IPS-20b (cell line): ENCODE data around the gene PROM2.
"Not testable (repeated sequence)": the region's sequence is repeated elsewhere in the genome, so short reads cannot be mapped to it uniquely, and the experiment has no call there.

Experiments used
- H3K27ac ChIP-seq: one replicate; pipeline ENCODE4 v1.5.1; 2013; ENCODE audit warnings: low read length
- H3K27me3 ChIP-seq: 2 replicates; pipeline ENCODE4 v1.6.1; 2013; ENCODE audit warnings: mild to moderate bottlenecking, low read length, inconsistent platforms; ENCODE audit not compliant: insufficient read depth
- H3K36me3 ChIP-seq: 2 replicates; pipeline ENCODE4 v1.6.1; 2013; ENCODE audit warnings: low read depth, mild to moderate bottlenecking, inconsistent platforms, low read length, moderate library complexity; ENCODE audit not compliant: insufficient read depth
- H3K4me1 ChIP-seq: 2 replicates; pipeline ENCODE4 v1.6.1; 2013; ENCODE audit warnings: mild to moderate bottlenecking, control low read depth, inconsistent platforms, low read length, moderate library complexity; ENCODE audit not compliant: insufficient read depth
- H3K4me3 ChIP-seq: 2 replicates; pipeline ENCODE4 v1.5.1; 2013; ENCODE audit warnings: mild to moderate bottlenecking, low read length, inconsistent platforms
- H3K9ac ChIP-seq: 2 replicates; pipeline ENCODE4 v1.6.1; 2013; ENCODE audit warnings: low read depth, mild to moderate bottlenecking, inconsistent platforms, low read length, moderate library complexity
- H3K9me3 ChIP-seq: 2 replicates; pipeline ENCODE4 v1.6.1; 2013; ENCODE audit warnings: mild to moderate bottlenecking, low read depth, low read length, inconsistent platforms; ENCODE audit not compliant: insufficient read depth

The PROM2 gene

GRCh38 chr2:95274291-95275150, at the start of gene PROM2:
PROM2 (plus strand) TSS chr2:95274449; CDS start chr2:95274586, 137 bp downstream.
- Histone ChIP-seq H3K4me3 (no peak within 1 kb of the TSS), H3K36me3 (no peaks in the 10 kb centered on the region), H3K4me1 (no peaks in the 10 kb centered on the region), H3K27ac (no peak within 1 kb of the TSS), H3K9ac (peak within 1 kb of the TSS; percentile 32; the same call in 1 of the 2 replicates), H3K27me3 (no peaks in the 10 kb centered on the region), H3K9me3 (no peaks in the 10 kb centered on the region)

- Histone ChIP-seq H3K9ac (no peak overlapping the region), H3K9me3 (peaks cover 32% of the 10 kb centered on the region), H3K4me1 (no peaks in the 10 kb centered on the region)
These were observed 48.6 kb upstream of the PROM2 start for GRCh38 chr2:95225658-95226057.

GRCh38 chr2:95231723-95232122, 42.5 kb upstream of the PROM2 start:
- Histone ChIP-seq H3K9ac (no peak overlapping the region), H3K4me3 (no peak overlapping the region), H3K4me1 (no peaks in the 10 kb centered on the region), H3K27ac (no peak overlapping the region), H3K36me3 (no peaks in the 10 kb centered on the region), H3K27me3 (no peaks in the 10 kb centered on the region), H3K9me3 (peaks cover 12% of the 10 kb centered on the region; the same call in 1 of the 2 replicates)

More at GRCh38 chr2:95225658-95226057, 48.6 kb upstream of the PROM2 start:
- Histone ChIP-seq H3K27ac (no peak overlapping the region), H3K36me3 (peaks cover 6% of the 10 kb centered on the region), H3K4me3 (no peak overlapping the region), H3K27me3 (no peaks in the 10 kb centered on the region)

- Histone ChIP-seq H3K4me3 (no peak overlapping the region), H3K27ac (no peak overlapping the region), H3K9ac (no peak overlapping the region), H3K36me3 (no peaks in the 10 kb centered on the region), H3K9me3 (peaks cover 12% of the 10 kb centered on the region; the same call in 1 of the 2 replicates), H3K4me1 (no peaks in the 10 kb centered on the region), H3K27me3 (no peaks in the 10 kb centered on the region)
These were observed 42.0 kb upstream of the PROM2 start for GRCh38 chr2:95232232-95232631.

GRCh38 chr2:95234286-95234785, 39.9 kb upstream of the PROM2 start:
- H3K27ac ChIP-seq: no peak overlapping the region
- H3K4me3 ChIP-seq: no peak overlapping the region
- H3K9ac ChIP-seq: no peak overlapping the region
- H3K4me1 ChIP-seq: no peaks in the 10 kb centered on the region
- H3K9me3 ChIP-seq: peaks cover 12% of the 10 kb centered on the region; the same call in 1 of the 2 replicates
- H3K36me3 ChIP-seq: no peaks in the 10 kb centered on the region
- H3K27me3 ChIP-seq: no peaks in the 10 kb centered on the region

GRCh38 chr2:95234816-95235215, 39.4 kb upstream of the PROM2 start:
- H3K9me3 ChIP-seq: peaks cover 14% of the 10 kb centered on the region; the same call in 1 of the 2 replicates
- no peaks in the 10 kb centered on the region for H3K27me3 ChIP-seq
- no peak overlapping the region for H3K27ac ChIP-seq
- H3K4me1 ChIP-seq: no peaks in the 10 kb centered on the region
- H3K9ac ChIP-seq: no peak overlapping the region
- no peaks in the 10 kb centered on the region for H3K36me3 ChIP-seq
- H3K4me3 ChIP-seq: no peak overlapping the region

GRCh38 chr2:95238131-95238530, 36.1 kb upstream of the PROM2 start:
- H3K9me3 ChIP-seq: peaks cover 43% of the 10 kb centered on the region
- no peaks in the 10 kb centered on the region for H3K36me3 ChIP-seq
- no peaks in the 10 kb centered on the region for H3K4me1 ChIP-seq
- no peak overlapping the region for H3K4me3 ChIP-seq
- H3K9ac ChIP-seq: no peak overlapping the region
- no peaks in the 10 kb centered on the region for H3K27me3 ChIP-seq
- no peak overlapping the region for H3K27ac ChIP-seq

- H3K9me3 ChIP-seq: peaks cover 44% of the 10 kb centered on the region
- no peak overlapping the region for H3K4me3 ChIP-seq
These were observed 34.2 kb upstream of the PROM2 start for GRCh38 chr2:95240091-95240490.

GRCh38 chr2:95240556-95240955, 33.7 kb upstream of the PROM2 start:
- Histone ChIP-seq H3K9ac (no peak overlapping the region), H3K4me1 (no peaks in the 10 kb centered on the region), H3K9me3 (peaks cover 43% of the 10 kb centered on the region)

More at GRCh38 chr2:95240091-95240490, 34.2 kb upstream of the PROM2 start:
- no peak overlapping the region for H3K27ac ChIP-seq
- H3K36me3 ChIP-seq: no peaks in the 10 kb centered on the region
- H3K9ac ChIP-seq: no peak overlapping the region
- no peaks in the 10 kb centered on the region for H3K27me3 ChIP-seq
- no peaks in the 10 kb centered on the region for H3K4me1 ChIP-seq

GRCh38 chr2:95242084-95242483, 32.2 kb upstream of the PROM2 start:
- H3K27me3 ChIP-seq, H3K9ac ChIP-seq, H3K4me1 ChIP-seq, H3K4me3 ChIP-seq, H3K27ac ChIP-seq, H3K36me3 ChIP-seq: not testable (repeated sequence)
- H3K9me3 ChIP-seq: peaks cover 38% of the 10 kb centered on the region

More at GRCh38 chr2:95240556-95240955, 33.7 kb upstream of the PROM2 start:
- H3K27ac ChIP-seq: no peak overlapping the region
- H3K36me3 ChIP-seq: no peaks in the 10 kb centered on the region
- no peaks in the 10 kb centered on the region for H3K27me3 ChIP-seq
- no peak overlapping the region for H3K4me3 ChIP-seq

GRCh38 chr2:95258271-95258670, 16.0 kb upstream of the PROM2 start:
- Histone ChIP-seq H3K36me3 (no peaks in the 10 kb centered on the region), H3K27me3 (no peaks in the 10 kb centered on the region), H3K9me3 (peaks cover 8% of the 10 kb centered on the region), H3K9ac (no peak overlapping the region), H3K27ac (no peak overlapping the region), H3K4me1 (0 out of 2 replicates have a peak, but pooled peaks cover 4% of the 10 kb centered on the region), H3K4me3 (no peak overlapping the region)
